GM12878 (cell line): ENCODE results near the gene TMEM127. TPM values are rescaled to one million over a fixed set of nuclear protein-coding genes. Genes with fewer than 3 reads are reported as not detected.

Source experiments
- EP300 ChIP-seq, 2 experiments: fragments of 150-350 bp in 1 of 2; IDR thresholded peaks; 2 replicates each; pipeline ENCODE4 v1.6.1; 2011 to 2012; ENCODE audit warnings: low read depth in 2 of 2, low read length in 2 of 2, borderline replicate concordance in 1 of 2, improper control_type of control experiment in 1 of 2, inconsistent platforms in 1 of 2; ENCODE audit not compliant: control insufficient read depth in 1 of 2
- FOXK2 ChIP-seq: fragments of 450-650 bp; IDR thresholded peaks from 2 replicates; pipeline ENCODE4 v1.6.1; 2017; ENCODE audit warnings: mild to moderate bottlenecking, moderate library complexity
- IRF4 ChIP-seq: IDR thresholded peaks from 2 replicates; pipeline ENCODE4 v1.6.1; 2011; ENCODE audit warnings: low read depth, low read length
- KDM1A ChIP-seq: fragments of 200-600 bp; sonication (generic); IDR thresholded peaks from 2 replicates; pipeline ENCODE4 v1.6.1; 2016; ENCODE audit warnings: borderline replicate concordance
- MEF2A ChIP-seq: IDR thresholded peaks from 2 replicates; pipeline ENCODE4 v1.6.1; 2011; ENCODE audit warnings: low read depth, mild to moderate bottlenecking, low read length, moderate library complexity; ENCODE audit not compliant: insufficient read depth
- MEF2B ChIP-seq: fragments of 450-650 bp; IDR thresholded peaks from 2 replicates; pipeline ENCODE4 v1.6.1; 2018; ENCODE audit warnings: mild to moderate bottlenecking, moderate library complexity; ENCODE audit not compliant: partially characterized antibody, poor library complexity, severe bottlenecking
- NFIC ChIP-seq: IDR thresholded peaks from 2 replicates; pipeline ENCODE4 v1.6.1; 2012; ENCODE audit warnings: low read depth, mild to moderate bottlenecking, inconsistent platforms, low read length, moderate library complexity
- NFYB ChIP-seq: IDR thresholded peaks from 2 replicates; pipeline ENCODE4 v1.6.1; 2011; ENCODE audit warnings: low read depth, mild to moderate bottlenecking, low read length, improper control_type of control experiment, moderate library complexity; ENCODE audit not compliant: insufficient read depth
- NRF1 ChIP-seq: conservative IDR thresholded peaks from 2 replicates; pipeline ENCODE4 v1.6.1; 2011; ENCODE audit warnings: mild to moderate bottlenecking, low read depth, low read length, improper control_type of control experiment
- PKNOX1 ChIP-seq: fragments of 450-650 bp; IDR thresholded peaks from 2 replicates; pipeline ENCODE4 v1.6.1; 2016; ENCODE audit warnings: mild to moderate bottlenecking
- POU2F2 ChIP-seq: IDR thresholded peaks from 3 replicates; pipeline ENCODE4 v1.6.1; 2011; ENCODE audit warnings: low read depth, mild to moderate bottlenecking, low read length, borderline replicate concordance
- PRDM15 ChIP-seq: fragments of 450-650 bp; formaldehyde crosslinking; IDR thresholded peaks from 2 replicates; pipeline ENCODE4 v1.4.0; 2020; ENCODE audit warnings: mild to moderate bottlenecking, moderate library complexity
- RAD51 ChIP-seq: fragments of 450-650 bp; IDR thresholded peaks from 2 replicates; pipeline ENCODE4 v1.6.1; 2016; ENCODE audit warnings: moderate library complexity, mild to moderate bottlenecking, inconsistent platforms
- RB1 ChIP-seq: fragments of 450-650 bp; formaldehyde crosslinking; IDR thresholded peaks from 2 replicates; pipeline ENCODE4 v1.6.1; 2017; ENCODE audit warnings: mild to moderate bottlenecking, borderline replicate concordance
- SPI1 ChIP-seq: IDR thresholded peaks from 2 replicates; pipeline ENCODE4 v1.6.1; 2011; ENCODE audit warnings: low read depth, mild to moderate bottlenecking, low read length, moderate library complexity, borderline replicate concordance; ENCODE audit not compliant: insufficient read depth
- STAT1 ChIP-seq: fragments of 450-650 bp; conservative IDR thresholded peaks from 2 replicates; pipeline ENCODE4 v1.6.1; 2014; ENCODE audit warnings: antibody characterized with exemption, mild to moderate bottlenecking
- SUPT20H ChIP-seq: IDR thresholded peaks from 2 replicates; pipeline ENCODE4 v1.6.1; 2011; ENCODE audit warnings: low read depth, mild to moderate bottlenecking, low read length, moderate library complexity, borderline replicate concordance; ENCODE audit not compliant: control insufficient read depth
- TCF3 ChIP-seq: IDR thresholded peaks from 2 replicates; pipeline ENCODE4 v1.6.1; 2012; ENCODE audit warnings: low read depth, mild to moderate bottlenecking, low read length, borderline replicate concordance; ENCODE audit not compliant: insufficient read depth
- ZBTB40 ChIP-seq: fragments of 450-650 bp; IDR thresholded peaks from 2 replicates; pipeline ENCODE4 v1.6.1; 2016; ENCODE audit warnings: mild to moderate bottlenecking, moderate library complexity, borderline replicate concordance
- polyA plus RNA-seq, 11 experiments: library from polyadenylated mRNA; depleted of rRNA in 4 of 11; unstranded in 6 of 11; stranded (reverse) in 5 of 11; fragments of >200 nt; fragmentation: Nextera tagmentation in 4 of 11; fragmentation: Illumina TruSeq in 1 of 11; extraction: Ambion mirVana in 4 of 11; extraction: Trizol in 1 of 11; gene quantifications; 1 replicate in 1 of 11; 2 replicates in 10 of 11; pipeline versions ENCODE4 v1.2.1 to v1.2.3, GENCODE V29; 2011 to 2016; ENCODE audit warnings: inconsistent platforms in 2 of 11, missing spikeins in 2 of 11, low read depth in 1 of 11
- total RNA-seq, 4 experiments: library from RNA; depleted of rRNA in 3 of 4; stranded (reverse); fragments of >200 nt in 3 of 4; fragmentation: Illumina TruSeq in 1 of 4; extraction: Trizol in 1 of 4; gene quantifications; 2 replicates each; pipeline versions ENCODE4 v1.2.1 to v1.2.3, GENCODE V29; 2013 to 2021

TMEM127 gene
- total and polyA plus RNA-seq, 10 of the 15 experiments (the other 5 are each of a cell fraction or from before 2014, with no cell fraction given) = 2.6 to 27.2 (median 17.7) TPM

GRCh38 chr2:96265840-96266679, at the start of gene TMEM127, which contains the start of gene CIAO1 (continued):
- TF ChIP-seq PRDM15 (CRISPR knock-in tag) (no peak), RB1 (peak; percentile 79; the same call in 1 of the 2 replicates), FOXK2 (peak; percentile 33; the same call in 1 of the 2 replicates), EP300 (IDR thresholded peaks at IDR 0.05; ENCODE audit: borderline replicate concordance in 1 of 2, control insufficient read depth in 1 of 2, low read depth in 2 of 2, low read length in 2 of 2) (peak; percentile 9 to 12; a peak in 1 of 4 replicates), RAD51 (no peak), POU2F2 (peak; percentile 31; the same call in 2 of the 3 replicates), MEF2B (no peak), MEF2A (peak; percentile 22; the same call in 1 of the 2 replicates), SPI1 (no peak), NRF1 (peak; percentile 55), IRF4 (no peak), STAT1 (peak; percentile 77; the same call in 1 of the 2 replicates), ZBTB40 (peak; percentile 94), SUPT20H (no peak), TCF3 (0 out of 2 replicates have a peak, but pooled peaks have one; percentile 7), KDM1A (no peak), PKNOX1 (peak; percentile 56; the same call in 1 of the 2 replicates), NFIC (no peak), NFYB (no peak)
